ENCODE measurements around the gene ANTXR2.

DNA sequence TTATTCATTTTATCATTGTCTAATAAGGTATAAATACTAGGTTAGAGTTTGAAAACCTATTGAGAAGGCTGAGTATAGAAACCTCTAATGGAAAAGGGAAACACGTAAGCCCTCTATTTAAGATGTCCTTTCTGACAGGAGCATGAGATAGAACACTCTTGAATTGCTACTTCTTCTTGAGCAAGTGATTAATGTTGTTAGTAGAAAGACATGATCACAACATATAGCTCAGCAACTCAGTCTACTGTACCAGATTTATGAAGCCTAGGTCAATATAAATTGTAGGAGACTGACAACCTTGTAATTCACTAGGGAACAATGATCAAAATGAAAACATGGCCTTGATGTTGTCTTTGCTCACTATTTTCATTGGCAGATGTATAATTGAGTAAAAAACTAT is 189.7 kb downstream of the ANTXR2 start:
- TF ChIP-seq, protein P1, sequence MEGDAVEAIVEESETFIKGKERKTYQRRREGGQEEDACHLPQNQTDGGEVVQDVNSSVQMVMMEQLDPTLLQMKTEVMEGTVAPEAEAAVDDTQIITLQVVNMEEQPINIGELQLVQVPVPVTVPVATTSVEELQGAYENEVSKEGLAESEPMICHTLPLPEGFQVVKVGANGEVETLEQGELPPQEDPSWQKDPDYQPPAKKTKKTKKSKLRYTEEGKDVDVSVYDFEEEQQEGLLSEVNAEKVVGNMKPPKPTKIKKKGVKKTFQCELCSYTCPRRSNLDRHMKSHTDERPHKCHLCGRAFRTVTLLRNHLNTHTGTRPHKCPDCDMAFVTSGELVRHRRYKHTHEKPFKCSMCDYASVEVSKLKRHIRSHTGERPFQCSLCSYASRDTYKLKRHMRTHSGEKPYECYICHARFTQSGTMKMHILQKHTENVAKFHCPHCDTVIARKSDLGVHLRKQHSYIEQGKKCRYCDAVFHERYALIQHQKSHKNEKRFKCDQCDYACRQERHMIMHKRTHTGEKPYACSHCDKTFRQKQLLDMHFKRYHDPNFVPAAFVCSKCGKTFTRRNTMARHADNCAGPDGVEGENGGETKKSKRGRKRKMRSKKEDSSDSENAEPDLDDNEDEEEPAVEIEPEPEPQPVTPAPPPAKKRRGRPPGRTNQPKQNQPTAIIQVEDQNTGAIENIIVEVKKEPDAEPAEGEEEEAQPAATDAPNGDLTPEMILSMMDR (IDR thresholded peaks at IDR 0.05), result no peak
- no peak for TF ChIP-seq POLR2A (IDR thresholded peaks at IDR 0.05)

Measured in heart left ventricle (tissue), 13 donors.